IMR-90 (cell line): Measurements from ENCODE around the gene ALK. TPM values are rescaled to one million over a fixed set of nuclear protein-coding genes. Genes with fewer than 3 reads are reported as not detected.

ENCODE experiments used
- ATAC-seq: fragments of 200-7000 bp; cut with Tn5 transposase; 2 replicates; pipeline ENCODE4 v1.9.1; 2020; ENCODE audit warnings: low read depth, mild to moderate bottlenecking, moderate library complexity
- BruUV-seq: library from RNA; stranded (reverse); fragments of 400-500 nt; replicated peaks from 2 replicates; lab custom pipeline; 2021; lab: Mats Ljungman, UMichigan
- CTCF ChIA-PET: fragments of 300-600 bp; formaldehyde crosslinking; extraction: SDS; loops from one replicate; lab custom pipeline; 2021; ENCODE audit warnings: antibody characterized with exemption; lab: Yijun Ruan, JAX
- POLR2A ChIA-PET: fragments of 300-600 bp; sonication (Branson Sonifier 250); formaldehyde crosslinking; loops from one replicate; lab custom pipeline; 2022; ENCODE audit warnings: antibody characterized with exemption; ENCODE audit not compliant: unreplicated experiment; lab: Charles Lee
- DNase-seq: peaks from one replicate; pipeline ENCODE4 v3.0.0; 2013
- H2AFZ ChIP-seq: replicated peaks from 2 replicates; pipeline ENCODE3; 2013; ENCODE audit warnings: low read length, mild to moderate bottlenecking; ENCODE audit not compliant: poor library complexity
- H2AK5ac ChIP-seq: 2 replicates; pipeline ENCODE4 v1.6.1; 2013; ENCODE audit warnings: low read depth, low read length, inconsistent platforms
- H2AK9ac ChIP-seq: replicated peaks from 2 replicates; pipeline ENCODE3; 2013; ENCODE audit warnings: mild to moderate bottlenecking, low read depth, low read length, moderate library complexity; ENCODE audit not compliant: poor library complexity
- H2BK120ac ChIP-seq: 2 replicates; pipeline ENCODE4 v1.6.1; 2013; ENCODE audit warnings: low read depth, low read length, inconsistent platforms
- H2BK15ac ChIP-seq: 3 replicates; pipeline ENCODE4 v1.6.1; 2013; ENCODE audit warnings: low read depth, low read length, inconsistent platforms
- H2BK20ac ChIP-seq: 2 replicates; pipeline ENCODE4 v1.6.1; 2013; ENCODE audit warnings: low read depth, mild to moderate bottlenecking, inconsistent platforms, low read length, moderate library complexity
- H2BK5ac ChIP-seq: 2 replicates; pipeline ENCODE4 v1.6.1; 2013; ENCODE audit warnings: mild to moderate bottlenecking, low read depth, low read length, inconsistent platforms; ENCODE audit not compliant: poor library complexity, severe bottlenecking
- H3K14ac ChIP-seq: replicated peaks from 2 replicates; pipeline ENCODE4 v1.6.1; 2013; ENCODE audit warnings: low read depth, low read length, inconsistent platforms
- H3K18ac ChIP-seq: 2 replicates; pipeline ENCODE4 v1.6.1; 2013; ENCODE audit warnings: low read depth, low read length, control low read depth
- H3K23ac ChIP-seq: 2 replicates; pipeline ENCODE4 v1.6.1; 2013; ENCODE audit warnings: low read depth, low read length, inconsistent platforms
- H3K27ac ChIP-seq: 2 replicates; pipeline ENCODE4 v1.5.1; 2013; ENCODE audit warnings: mild to moderate bottlenecking, control low read depth, low read length; ENCODE audit not compliant: insufficient read depth
- H3K27me3 ChIP-seq: 2 replicates; pipeline ENCODE4 v1.6.1; 2013; ENCODE audit warnings: low read length; ENCODE audit not compliant: control insufficient read depth, insufficient read depth
- H3K36me3 ChIP-seq: 2 replicates; pipeline ENCODE4 v1.6.1; 2013; ENCODE audit warnings: low read length, mixed read lengths; ENCODE audit not compliant: control insufficient read depth, insufficient read depth
- H3K4ac ChIP-seq: 2 replicates; pipeline ENCODE4 v1.6.1; 2013; ENCODE audit warnings: low read depth, low read length, inconsistent platforms
- H3K4me1 ChIP-seq: 2 replicates; pipeline ENCODE4 v1.6.1; 2013; ENCODE audit warnings: low read length, mixed read lengths; ENCODE audit not compliant: control insufficient read depth, insufficient read depth
- H3K4me2 ChIP-seq: 2 replicates; pipeline ENCODE4 v1.6.1; 2013; ENCODE audit warnings: low read depth, mild to moderate bottlenecking, control low read depth, low read length, moderate library complexity
- H3K4me3 ChIP-seq: 2 replicates; pipeline ENCODE4 v1.5.1; 2013; ENCODE audit warnings: low read depth, mild to moderate bottlenecking, control low read depth, low read length, moderate library complexity; ENCODE audit not compliant: insufficient read depth
- H3K56ac ChIP-seq: 2 replicates; pipeline ENCODE4 v1.6.1; 2013; ENCODE audit warnings: low read length, inconsistent platforms; ENCODE audit not compliant: insufficient read depth; ENCODE audit errors: extremely low read depth
- H3K79me1 ChIP-seq, 2 experiments: 2 replicates each; pipeline ENCODE4 v1.6.1; 2013; ENCODE audit warnings: low read length in 2 of 2, inconsistent platforms in 1 of 2, low read depth in 1 of 2
- H3K9ac ChIP-seq: 2 replicates; pipeline ENCODE4 v1.6.1; 2013; ENCODE audit warnings: low read depth, low read length, control low read depth
- H3K9me1 ChIP-seq: 2 replicates; pipeline ENCODE4 v1.6.1; 2013; ENCODE audit warnings: low read length, inconsistent platforms; ENCODE audit not compliant: insufficient read depth
- H3K9me3 ChIP-seq: 2 replicates; pipeline ENCODE4 v1.6.1; 2013; ENCODE audit warnings: low read length; ENCODE audit not compliant: control insufficient read depth, insufficient read depth
- H4K20me1 ChIP-seq: 2 replicates; pipeline ENCODE4 v1.6.1; 2013; ENCODE audit warnings: low read length, inconsistent platforms; ENCODE audit not compliant: insufficient read depth
- H4K5ac ChIP-seq: 2 replicates; pipeline ENCODE4 v1.6.1; 2013; ENCODE audit warnings: mild to moderate bottlenecking, low read depth, low read length, control low read depth
- H4K8ac ChIP-seq, 2 experiments: 2 replicates each; pipeline ENCODE4 v1.6.1; 2013; ENCODE audit warnings: low read depth in 2 of 2, low read length in 2 of 2, control low read depth in 1 of 2, inconsistent platforms in 1 of 2
- H4K91ac ChIP-seq: 2 replicates; pipeline ENCODE4 v1.6.1; 2013; ENCODE audit warnings: low read depth, low read length, inconsistent platforms; ENCODE audit not compliant: insufficient read depth
- BHLHE40 ChIP-seq: fragments of 150-350 bp; IDR thresholded peaks from 2 replicates; pipeline ENCODE4 v1.6.1; 2016; ENCODE audit warnings: mild to moderate bottlenecking, low read depth, low read length
- CEBPB ChIP-seq: IDR thresholded peaks from 2 replicates; pipeline ENCODE4 v1.6.1; 2012; ENCODE audit warnings: low read depth, low read length, improper control_type of control experiment
- CHD1 ChIP-seq: IDR thresholded peaks from 2 replicates; pipeline ENCODE4 v1.6.1; 2012; ENCODE audit warnings: low read depth, low read length, improper control_type of control experiment
- MAFK ChIP-seq: IDR thresholded peaks from 2 replicates; pipeline ENCODE4 v1.6.1; 2012; ENCODE audit warnings: low read depth, low read length, improper control_type of control experiment
- MXI1 ChIP-seq: IDR thresholded peaks from 2 replicates; pipeline ENCODE4 v1.6.1; 2012; ENCODE audit warnings: low read depth, mild to moderate bottlenecking, low read length, moderate library complexity, borderline replicate concordance
- NFE2L2 ChIP-seq: fragments of 150-350 bp; IDR thresholded peaks from 2 replicates; pipeline ENCODE4 v1.6.1; 2016; ENCODE audit warnings: low read depth, mild to moderate bottlenecking, low read length
- POLR2A ChIP-seq: IDR thresholded peaks from 2 replicates; pipeline ENCODE4 v1.6.1; 2012; ENCODE audit warnings: mild to moderate bottlenecking, low read depth, low read length
- RAD21 ChIP-seq: IDR thresholded peaks from 2 replicates; pipeline ENCODE4 v1.6.1; 2012; ENCODE audit warnings: low read length, improper control_type of control experiment
- RCOR1 ChIP-seq: IDR thresholded peaks from 2 replicates; pipeline ENCODE4 v1.6.1; 2012; ENCODE audit warnings: mild to moderate bottlenecking, low read length, improper control_type of control experiment; ENCODE audit not compliant: insufficient replicate concordance
- SMC3 ChIP-seq: fragments of 150-350 bp; IDR thresholded peaks from 2 replicates; pipeline ENCODE4 v1.6.1; 2016; ENCODE audit warnings: low read depth, mild to moderate bottlenecking, antibody characterized with exemption, low read length, moderate library complexity
- WGBS, 2 experiments: methylation state at CpG; one replicate each; pipeline versions ENCODE4 v1.1.5 to v1.1.7; 2013; ENCODE audit warnings: missing lambda C conversion rate in 2 of 2; ENCODE audit not compliant: insufficient read length in 1 of 2; ENCODE audit errors: extremely low coverage in 2 of 2; 5-methylcytosine and 5-hydroxymethylcytosine counted together
- dilution Hi-C: fragments of 300-500 bp; cut with HindIII; formaldehyde crosslinking; loops from one replicate; pipeline ENCODE4 v1.14.3; 2018; ENCODE audit warnings: low sequenced_read_pairs; ENCODE audit not compliant: unreplicated experiment
- in situ Hi-C: fragments of 300-500 bp; cut with MboI; formaldehyde crosslinking; loops from 3 replicates; pipeline ENCODE4 v1.14.3; 2019; ENCODE audit warnings: low sequenced_read_pairs, inconsistent platforms, mixed read lengths
- intact Hi-C: fragments of 100-400 bp; cut with micrococcal nuclease; formaldehyde crosslinking; loops from 2 replicates; pipeline ENCODE4 v1.10.0; 2022
- polyA plus RNA-seq, 3 experiments: library from polyadenylated mRNA; depleted of rRNA; stranded (reverse); fragments of >200 nt; gene quantifications; 2 replicates each; pipeline ENCODE4 v1.2.3, GENCODE V29; 2012; ENCODE audit warnings: low replicate concordance in 1 of 3
- total RNA-seq: library from RNA; depleted of rRNA; stranded (reverse); fragments of >200 nt; gene quantifications from 2 replicates; pipeline ENCODE4 v1.2.3, GENCODE V29; 2012
- TF ChIP-seq, protein P1 (sequence below): fragments of 150-350 bp; IDR thresholded peaks from 2 replicates; pipeline ENCODE4 v1.6.1; 2017; ENCODE audit warnings: mild to moderate bottlenecking, antibody characterized with exemption, low read length, low read depth
- TF ChIP-seq, protein P2 (sequence below): fragments of 150-350 bp; IDR thresholded peaks from 2 replicates; pipeline ENCODE4 v1.6.1; 2016; ENCODE audit warnings: low read depth, mild to moderate bottlenecking, low read length, moderate library complexity, borderline replicate concordance
- TF ChIP-seq, protein P3 (sequence below): conservative IDR thresholded peaks from 2 replicates; pipeline ENCODE4 v1.5.1; 2012; ENCODE audit warnings: mild to moderate bottlenecking, low read depth, low read length, improper control_type of control experiment

Gene ALK
- total and polyA plus RNA-seq, 2 of the 4 experiments (the other 2 are of a cell fraction), result not detected

DNA sequence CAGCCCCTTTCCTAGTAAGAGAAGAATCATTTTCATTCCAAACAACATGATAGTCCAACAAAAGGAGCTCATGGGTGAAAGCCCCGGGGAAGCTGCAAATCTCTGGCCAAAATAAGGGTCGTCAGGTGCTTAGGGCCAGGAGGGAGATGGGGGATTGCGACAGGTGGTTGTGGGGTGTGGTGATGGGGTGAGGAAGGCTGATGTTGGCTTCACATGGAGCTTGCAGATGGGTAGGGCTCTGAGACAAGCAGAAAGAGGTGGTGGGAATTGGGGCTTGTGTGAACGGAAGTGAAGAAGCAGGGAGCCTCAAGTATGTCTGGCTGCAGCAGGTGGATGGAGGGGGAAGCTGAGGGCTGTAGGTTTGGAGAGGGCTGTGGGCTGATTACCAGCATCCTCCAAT, 680.0 kb downstream of the ALK start:
- no peak overlapping the region for H3K27ac ChIP-seq
- peaks cover 4% of the 10 kb centered on the region; the same call in 1 of the 2 replicates for H3K9me1 ChIP-seq
- BruUV-seq, result no TSS peak
- no peak overlapping the region for H3K18ac ChIP-seq
- no peak for DNase-seq
- H3K4me2 ChIP-seq, result no peak overlapping the region
- H3K79me1 ChIP-seq, result no peaks in the 10 kb centered on the region
- no peak for TF ChIP-seq CHD1
- no peak for TF ChIP-seq MXI1
- TF ChIP-seq POLR2A, result no peak
- no peak for TF ChIP-seq RCOR1
- TF ChIP-seq MAFK, result no peak
- no peak for TF ChIP-seq RAD21
- no peak for TF ChIP-seq SMC3
- TF ChIP-seq BHLHE40, result no peak
- TF ChIP-seq CEBPB, result no peak
- TF ChIP-seq, protein P1, sequence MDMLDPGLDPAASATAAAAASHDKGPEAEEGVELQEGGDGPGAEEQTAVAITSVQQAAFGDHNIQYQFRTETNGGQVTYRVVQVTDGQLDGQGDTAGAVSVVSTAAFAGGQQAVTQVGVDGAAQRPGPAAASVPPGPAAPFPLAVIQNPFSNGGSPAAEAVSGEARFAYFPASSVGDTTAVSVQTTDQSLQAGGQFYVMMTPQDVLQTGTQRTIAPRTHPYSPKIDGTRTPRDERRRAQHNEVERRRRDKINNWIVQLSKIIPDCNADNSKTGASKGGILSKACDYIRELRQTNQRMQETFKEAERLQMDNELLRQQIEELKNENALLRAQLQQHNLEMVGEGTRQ, result no peak
- TF ChIP-seq NFE2L2, result no peak
- TF ChIP-seq, protein P2, sequence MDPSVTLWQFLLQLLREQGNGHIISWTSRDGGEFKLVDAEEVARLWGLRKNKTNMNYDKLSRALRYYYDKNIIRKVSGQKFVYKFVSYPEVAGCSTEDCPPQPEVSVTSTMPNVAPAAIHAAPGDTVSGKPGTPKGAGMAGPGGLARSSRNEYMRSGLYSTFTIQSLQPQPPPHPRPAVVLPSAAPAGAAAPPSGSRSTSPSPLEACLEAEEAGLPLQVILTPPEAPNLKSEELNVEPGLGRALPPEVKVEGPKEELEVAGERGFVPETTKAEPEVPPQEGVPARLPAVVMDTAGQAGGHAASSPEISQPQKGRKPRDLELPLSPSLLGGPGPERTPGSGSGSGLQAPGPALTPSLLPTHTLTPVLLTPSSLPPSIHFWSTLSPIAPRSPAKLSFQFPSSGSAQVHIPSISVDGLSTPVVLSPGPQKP, result no peak
- TF ChIP-seq, protein P3, sequence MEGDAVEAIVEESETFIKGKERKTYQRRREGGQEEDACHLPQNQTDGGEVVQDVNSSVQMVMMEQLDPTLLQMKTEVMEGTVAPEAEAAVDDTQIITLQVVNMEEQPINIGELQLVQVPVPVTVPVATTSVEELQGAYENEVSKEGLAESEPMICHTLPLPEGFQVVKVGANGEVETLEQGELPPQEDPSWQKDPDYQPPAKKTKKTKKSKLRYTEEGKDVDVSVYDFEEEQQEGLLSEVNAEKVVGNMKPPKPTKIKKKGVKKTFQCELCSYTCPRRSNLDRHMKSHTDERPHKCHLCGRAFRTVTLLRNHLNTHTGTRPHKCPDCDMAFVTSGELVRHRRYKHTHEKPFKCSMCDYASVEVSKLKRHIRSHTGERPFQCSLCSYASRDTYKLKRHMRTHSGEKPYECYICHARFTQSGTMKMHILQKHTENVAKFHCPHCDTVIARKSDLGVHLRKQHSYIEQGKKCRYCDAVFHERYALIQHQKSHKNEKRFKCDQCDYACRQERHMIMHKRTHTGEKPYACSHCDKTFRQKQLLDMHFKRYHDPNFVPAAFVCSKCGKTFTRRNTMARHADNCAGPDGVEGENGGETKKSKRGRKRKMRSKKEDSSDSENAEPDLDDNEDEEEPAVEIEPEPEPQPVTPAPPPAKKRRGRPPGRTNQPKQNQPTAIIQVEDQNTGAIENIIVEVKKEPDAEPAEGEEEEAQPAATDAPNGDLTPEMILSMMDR, result no peak
- H3K4me3 ChIP-seq, result no peak overlapping the region
- no peak overlapping the region for H2BK15ac ChIP-seq
- 72% methylated on average over 3 of the region's 4 CpGs; no CpG with 5 or more reads in 1 of the 2 experiments for WGBS, 2 experiments
- no peak overlapping the region for H2BK20ac ChIP-seq
- H3K23ac ChIP-seq, result no peak overlapping the region
- H2AK9ac ChIP-seq, result no peak overlapping the region
- no peak overlapping the region for H3K56ac ChIP-seq
- no peaks in the 10 kb centered on the region for H4K20me1 ChIP-seq
- peaks cover 37% of the 10 kb centered on the region for H3K27me3 ChIP-seq
- no peak overlapping the region for H2AFZ ChIP-seq
- ATAC-seq, result no peak
- H3K9ac ChIP-seq, result no peak overlapping the region
- H3K9me3 ChIP-seq, result no peaks in the 10 kb centered on the region
- H4K8ac ChIP-seq, result no peak overlapping the region
- no peak overlapping the region for H4K91ac ChIP-seq
- in situ Hi-C loops, result no loop called here
- no peak overlapping the region for H4K5ac ChIP-seq
- no peak overlapping the region for H2AK5ac ChIP-seq
- H3K4me1 ChIP-seq, result 0 out of 2 replicates have a peak, but pooled peaks cover 3% of the 10 kb centered on the region
- H2BK5ac ChIP-seq, result no peak overlapping the region
- no peak overlapping the region for H3K4ac ChIP-seq
- POLR2A ChIA-PET, result no interaction called here
- intact Hi-C loops, result no loop called here
- H3K36me3 ChIP-seq, result no peaks in the 10 kb centered on the region
- dilution Hi-C loops, result no loop called here
- H3K14ac ChIP-seq, result no peak overlapping the region
- CTCF ChIA-PET, result no interaction called here
- no peak overlapping the region for H2BK120ac ChIP-seq
